HG03342 (cell line): ENCODE data around the gene SKAP1.
"Not testable (repeated sequence)": the region's sequence is repeated elsewhere in the genome, so short reads cannot be mapped to it uniquely, and the experiment has no call there.

ENCODE experiments used
- ATAC-seq: cut with Tn5 transposase; IDR thresholded peaks from one replicate; pipeline ENCODE4 v1.9.1; 2021; ENCODE audit warnings: mild to moderate bottlenecking, moderate library complexity; ENCODE audit not compliant: unreplicated experiment

SKAP1 gene

DNA sequence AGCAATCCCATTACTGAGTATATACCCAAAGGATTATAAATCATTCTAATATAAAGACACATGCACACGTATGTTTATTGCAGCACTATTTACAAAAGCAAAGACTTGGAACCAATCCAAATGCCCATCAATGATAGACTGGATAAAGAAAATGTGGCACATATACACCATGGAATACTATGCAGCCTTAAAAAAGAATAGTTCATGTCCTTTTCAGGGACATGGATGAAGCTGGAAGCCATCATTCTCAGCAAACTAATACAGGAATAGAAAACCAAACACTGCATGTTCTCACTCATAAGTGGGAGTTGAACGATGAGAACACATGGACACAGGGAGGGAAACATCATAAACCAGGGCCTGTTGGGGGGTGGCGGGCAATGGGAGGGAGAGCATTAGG, 19.3 kb upstream of the SKAP1 start:
- ATAC-seq: not testable (repeated sequence)

DNA sequence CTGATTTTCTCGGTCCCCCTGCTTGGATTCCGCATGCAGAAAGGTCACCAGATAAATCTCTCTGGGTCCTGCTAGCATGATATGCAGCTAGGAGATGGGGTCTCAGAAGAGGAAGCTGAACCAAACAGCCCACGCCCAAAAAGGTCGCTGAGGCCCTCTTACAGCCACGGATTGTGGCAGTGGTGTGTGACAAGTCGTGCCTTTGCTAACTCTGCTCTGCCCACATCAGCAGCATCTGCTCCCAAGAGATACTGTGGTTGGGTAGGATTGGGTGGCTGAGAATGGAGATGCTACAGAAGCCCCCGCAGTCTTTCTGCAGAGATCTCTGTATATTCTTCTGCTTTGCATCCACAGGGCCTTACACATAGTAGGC, 15.2 kb upstream of the SKAP1 start:
- ATAC-seq: no peak

DNA sequence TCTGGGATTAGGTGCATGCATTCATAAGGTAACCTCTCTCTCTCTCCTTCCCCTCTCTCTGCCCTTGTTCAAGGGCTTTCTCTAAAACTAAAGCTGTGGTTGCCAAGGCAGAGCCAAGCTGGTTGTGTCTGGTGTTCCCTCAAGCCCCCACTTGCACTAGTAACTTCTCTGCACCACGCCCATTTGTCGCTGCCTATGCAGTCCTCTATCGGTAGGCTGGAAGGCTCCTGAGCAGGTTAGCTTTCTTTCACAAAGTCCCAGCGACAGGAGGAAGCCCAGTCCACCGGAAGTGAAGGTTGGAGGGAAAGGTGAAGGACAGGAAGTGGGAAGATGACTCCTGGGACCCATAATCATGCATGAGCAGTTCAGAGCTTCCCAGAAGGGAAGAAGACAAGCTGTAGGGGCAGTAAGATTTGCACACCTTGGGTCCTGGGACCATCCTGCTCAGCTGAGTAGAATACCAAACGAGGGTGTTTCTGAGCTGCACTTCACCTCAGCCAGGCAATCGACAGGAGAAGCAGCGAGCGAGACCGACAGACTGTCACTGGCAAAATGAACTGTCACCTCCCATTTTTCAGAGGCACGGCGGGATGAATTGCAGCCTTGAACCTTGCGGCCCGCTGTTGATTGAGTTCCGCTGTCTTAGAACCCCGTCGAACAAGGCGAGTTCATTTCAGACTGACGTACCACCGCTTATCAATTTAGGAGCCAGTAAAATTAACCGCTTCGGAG, 14.7 kb upstream of the SKAP1 start:
- ATAC-seq: no peak

DNA sequence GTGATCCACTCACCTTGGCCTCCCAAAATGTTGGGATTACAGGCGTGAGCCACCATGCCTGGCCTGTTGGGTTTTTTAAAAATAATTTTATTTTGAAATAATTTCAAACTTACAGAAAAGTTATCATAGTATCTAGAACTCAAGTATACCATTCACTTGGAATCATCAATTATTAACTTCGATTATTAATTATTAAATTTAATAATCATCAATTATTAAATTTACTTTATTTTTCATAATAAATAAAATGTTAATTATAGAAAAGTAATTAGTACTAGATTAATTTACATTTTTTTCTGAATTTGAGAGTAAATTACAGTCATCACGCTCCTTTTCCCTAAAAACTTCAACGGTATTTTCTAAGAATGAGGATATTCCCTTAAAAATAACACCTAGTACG, 13.7 kb upstream of the SKAP1 start:
- ATAC-seq: no peak

DNA sequence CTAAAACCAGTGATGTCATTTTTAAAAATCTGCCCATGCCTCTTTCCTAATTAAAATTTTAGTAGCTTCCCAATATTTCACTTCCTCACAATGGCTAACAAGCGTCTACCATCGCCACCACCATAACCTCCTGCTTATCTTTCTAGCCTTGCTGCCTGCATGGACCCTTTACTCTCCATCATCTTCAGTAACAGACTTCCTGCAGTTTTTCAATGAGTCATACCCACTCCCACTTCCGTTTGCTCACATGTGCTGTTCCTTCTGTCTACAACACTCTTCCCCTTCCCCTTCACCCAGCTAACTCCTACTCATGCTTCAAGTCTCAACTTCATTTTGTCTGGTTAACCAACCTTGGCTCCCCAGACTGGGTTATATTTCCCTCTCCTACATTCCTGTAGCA, 12.8 kb upstream of the SKAP1 start:
- ATAC-seq: no peak

DNA sequence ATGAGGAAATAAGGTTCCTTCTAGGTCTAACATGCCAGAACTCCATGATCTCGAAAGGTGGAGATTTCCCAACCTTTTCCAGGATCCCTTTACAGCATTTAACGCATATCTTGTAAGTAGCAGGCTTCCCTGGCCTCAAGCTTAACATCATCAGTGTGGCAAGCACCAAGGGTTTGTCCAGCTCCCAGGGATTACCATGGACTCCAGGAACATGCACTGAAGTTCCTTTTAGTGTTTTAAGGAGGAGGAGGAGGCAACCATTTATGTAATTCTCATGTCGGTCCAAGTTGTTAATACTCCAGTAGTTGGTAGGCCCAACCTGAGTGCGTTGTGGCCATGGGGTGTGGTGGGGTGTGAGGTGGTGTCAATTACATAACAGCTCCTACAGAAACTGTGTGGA, 11.8 kb upstream of the SKAP1 start:
- ATAC-seq: no peak

DNA sequence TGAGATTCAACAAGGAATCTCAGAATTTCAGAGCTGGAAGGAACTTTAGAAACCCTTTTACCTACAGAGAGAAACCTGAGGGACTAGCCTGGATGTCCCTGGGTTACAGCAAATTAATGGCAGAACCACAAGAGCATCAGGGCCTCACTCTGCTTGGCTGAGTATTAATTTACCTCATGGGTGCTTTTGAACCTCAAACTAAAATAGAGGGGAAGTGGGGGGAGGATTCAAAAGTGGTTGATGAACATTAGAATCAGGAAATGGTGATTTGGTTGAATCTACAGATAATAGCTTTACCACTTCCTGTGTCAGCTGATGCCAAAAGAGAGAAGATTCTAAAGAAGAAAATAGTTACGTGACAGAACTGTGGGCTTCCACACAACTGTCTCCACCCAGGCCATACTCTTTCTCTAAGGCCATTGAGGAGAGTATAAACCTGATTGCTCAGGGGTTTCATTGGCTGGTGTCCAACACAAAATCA, 11.3 kb upstream of the SKAP1 start:
- peak; percentile 69 for ATAC-seq

DNA sequence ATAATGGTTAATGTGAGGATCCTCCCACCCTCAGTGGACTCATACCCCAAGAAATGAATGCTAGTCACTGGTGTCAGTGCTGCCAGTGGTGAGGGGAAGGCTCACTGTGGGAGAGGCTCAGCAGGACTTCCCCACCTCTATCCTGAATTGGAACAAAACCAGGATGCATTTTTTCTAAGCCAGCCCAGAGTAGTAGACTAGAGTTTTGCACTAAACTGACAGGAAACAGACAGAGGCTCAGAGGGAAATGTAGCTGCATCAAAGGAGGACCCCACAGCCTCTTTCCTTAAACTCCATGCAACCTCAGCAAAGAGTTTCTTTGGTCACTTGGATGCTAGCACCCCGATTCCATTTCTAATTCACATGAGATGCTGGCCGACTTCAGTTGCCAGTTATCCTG, 10.7 kb upstream of the SKAP1 start:
- ATAC-seq: no peak

DNA sequence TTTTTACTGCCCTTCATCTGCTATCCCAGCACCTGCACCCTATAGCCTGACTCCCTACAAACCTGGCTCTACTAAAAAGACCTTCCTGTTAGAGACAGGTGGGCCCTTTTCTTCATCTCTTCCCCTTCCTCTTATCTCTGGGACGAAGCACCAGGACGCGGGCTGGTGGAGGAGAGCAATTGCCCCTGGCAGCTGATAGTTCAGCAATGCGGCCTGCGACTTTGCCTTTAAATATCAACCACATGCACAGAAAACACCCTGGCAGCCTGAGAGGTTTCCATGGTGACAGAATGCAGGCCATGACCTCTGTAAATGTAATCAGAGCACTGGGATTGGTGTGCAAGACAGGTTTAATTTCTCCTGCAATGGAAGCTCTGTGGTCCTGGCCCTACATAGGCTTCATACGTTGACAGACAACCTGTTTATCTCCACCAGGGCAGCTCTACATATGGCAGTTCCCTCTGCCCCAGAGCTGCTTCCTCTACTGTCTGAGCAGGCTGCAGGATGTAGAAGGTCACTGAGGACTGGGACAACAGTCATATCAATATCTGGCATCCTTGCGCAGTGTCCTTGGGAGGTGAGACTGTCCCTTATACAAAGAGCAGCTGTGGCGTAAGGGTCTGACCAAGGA, 10.0 kb upstream of the SKAP1 start:
- no peak for ATAC-seq

DNA sequence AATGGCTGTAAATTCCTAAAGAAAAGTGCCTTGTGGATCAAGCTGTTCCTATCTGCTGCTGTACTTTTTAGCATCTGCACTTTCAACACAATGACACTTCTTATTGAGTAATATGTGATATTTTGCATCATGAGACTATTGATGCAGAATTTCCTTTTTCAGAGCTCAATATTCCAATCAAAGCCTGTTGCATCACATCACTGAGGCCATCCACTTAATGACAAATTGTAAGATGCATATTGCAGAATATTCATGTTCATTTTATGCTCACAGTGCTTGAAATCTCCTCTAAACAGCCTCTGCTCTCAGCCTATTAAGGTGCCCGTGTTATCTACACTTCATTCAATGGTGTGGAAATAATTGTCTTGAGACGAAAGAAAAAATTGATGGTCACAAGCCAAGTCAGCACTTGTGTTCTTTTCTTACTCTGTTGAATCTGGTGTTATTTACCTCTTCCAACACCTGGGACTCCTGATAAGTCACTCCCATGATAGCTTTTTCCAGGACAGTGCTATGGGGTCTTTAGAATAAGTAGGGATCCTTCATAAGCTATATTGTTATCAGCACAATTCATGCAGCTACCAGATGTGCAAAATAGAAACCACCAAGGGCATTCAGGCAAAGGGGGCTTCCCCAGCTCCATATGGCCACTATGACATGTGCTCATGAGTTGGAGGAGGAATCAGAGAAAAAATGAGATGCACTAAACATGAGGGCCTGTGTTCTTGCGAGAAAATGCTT, 9.3 kb upstream of the SKAP1 start:
- no peak for ATAC-seq

DNA sequence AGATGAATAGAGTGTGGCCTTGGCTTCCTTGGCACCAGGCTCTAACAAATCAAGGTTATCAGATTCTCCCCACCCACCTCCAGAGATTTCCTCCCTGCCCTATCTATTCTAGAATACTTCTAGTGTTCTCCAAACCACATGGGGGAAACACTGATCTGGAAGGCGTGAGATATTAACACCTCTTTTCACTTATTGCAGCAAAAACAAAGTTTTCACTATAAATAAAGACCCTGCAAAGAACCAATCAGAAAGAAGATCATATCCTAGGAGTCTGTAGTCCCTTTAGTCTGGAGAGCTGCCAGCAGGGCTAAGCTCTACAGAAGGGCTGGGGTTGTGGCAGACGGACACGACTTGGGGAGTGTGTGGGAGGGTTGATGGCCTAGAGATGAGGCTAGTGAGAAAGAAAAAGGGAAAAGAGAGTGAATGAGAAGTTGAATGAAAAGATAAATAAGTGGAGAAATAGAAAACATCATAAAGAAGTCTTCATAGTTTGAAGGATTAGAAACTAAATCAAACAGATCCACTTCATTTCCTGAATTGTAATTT, 8.6 kb upstream of the SKAP1 start:
- ATAC-seq: no peak

DNA sequence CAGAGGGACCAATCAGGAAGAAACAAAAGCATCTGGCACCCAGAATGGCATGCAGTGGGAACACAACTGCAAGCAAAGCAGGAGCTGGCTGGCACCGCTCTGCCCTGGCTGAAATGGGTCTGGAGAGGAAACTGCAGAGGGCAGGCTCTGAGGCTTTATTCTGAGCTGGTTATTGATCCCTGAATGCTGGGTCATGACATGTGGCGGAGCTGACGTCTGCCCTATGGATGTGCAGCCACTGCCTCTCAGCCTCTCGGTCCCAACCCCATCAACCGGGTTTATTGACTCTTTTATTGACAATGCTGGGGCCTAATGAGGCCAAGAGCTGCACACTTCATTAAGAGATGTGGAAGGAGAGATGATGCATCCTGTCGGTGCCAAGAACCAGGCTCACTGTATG, 3.9 kb upstream of the SKAP1 start:
- ATAC-seq: no peak

DNA sequence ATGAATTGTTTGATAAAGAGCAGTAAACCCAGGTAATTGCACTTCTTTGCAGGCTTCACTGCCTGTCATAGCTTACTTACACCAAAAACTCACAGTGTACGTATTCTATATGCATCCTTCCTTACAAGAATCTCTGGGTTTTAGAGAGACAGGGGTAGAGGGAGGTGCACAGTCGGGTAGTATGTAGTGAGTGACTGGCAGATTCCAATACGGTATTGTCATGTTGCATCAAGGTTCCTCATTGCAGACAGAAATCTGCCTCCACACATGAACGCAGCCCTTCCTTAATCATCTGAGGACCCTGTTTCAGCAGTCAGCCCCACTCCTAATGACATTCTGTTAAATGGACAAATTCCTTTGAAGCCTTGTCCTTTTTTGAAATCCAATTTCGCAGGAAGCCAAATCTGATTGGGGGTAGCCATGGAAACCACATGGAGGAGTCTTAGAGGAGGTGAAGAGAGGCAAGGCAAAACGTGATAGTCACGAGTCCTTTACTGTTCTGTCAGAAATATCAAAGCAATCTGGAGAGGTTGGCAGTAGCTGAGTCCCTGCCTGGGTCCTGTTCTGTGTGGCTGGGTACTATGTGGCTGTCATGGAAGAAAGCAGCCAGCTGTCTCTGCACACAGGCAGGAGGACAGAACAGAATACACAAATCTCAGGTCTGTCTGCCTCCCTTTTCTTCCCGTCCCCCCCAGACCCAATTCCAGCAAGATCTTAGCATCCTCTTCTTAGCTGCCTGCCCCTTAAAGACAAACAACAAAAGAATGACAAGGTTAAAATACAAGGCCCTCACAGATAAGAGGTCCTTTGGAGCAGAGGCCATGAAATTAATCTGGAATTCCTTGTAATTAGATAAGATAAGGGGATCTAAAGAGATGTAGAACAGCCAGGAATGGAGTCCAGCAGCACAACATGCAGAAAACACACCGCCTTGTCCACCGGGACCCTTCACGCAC, 3.1 kb upstream of the SKAP1 start:
- no peak for ATAC-seq

DNA sequence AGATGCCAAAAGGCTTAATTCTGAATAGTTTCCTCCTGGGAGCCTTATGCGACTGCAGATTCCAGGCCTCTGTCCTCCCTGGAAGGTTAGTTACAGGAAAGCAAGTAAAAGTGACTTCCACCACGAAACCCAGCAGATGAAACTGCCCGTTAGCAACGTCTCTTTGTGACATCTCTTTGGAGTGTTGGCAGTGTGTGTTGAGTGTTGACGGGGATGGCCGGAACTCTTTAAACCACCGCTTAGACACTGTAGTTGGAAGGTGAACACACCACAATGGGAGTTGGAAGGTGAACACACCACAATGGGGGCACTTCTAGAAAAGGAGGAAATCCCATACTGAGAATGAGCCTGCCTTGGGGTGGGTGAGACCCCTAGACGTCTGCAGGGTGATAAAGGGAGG, 858 bp downstream of the SKAP1 start:
- ATAC-seq: no peak

DNA sequence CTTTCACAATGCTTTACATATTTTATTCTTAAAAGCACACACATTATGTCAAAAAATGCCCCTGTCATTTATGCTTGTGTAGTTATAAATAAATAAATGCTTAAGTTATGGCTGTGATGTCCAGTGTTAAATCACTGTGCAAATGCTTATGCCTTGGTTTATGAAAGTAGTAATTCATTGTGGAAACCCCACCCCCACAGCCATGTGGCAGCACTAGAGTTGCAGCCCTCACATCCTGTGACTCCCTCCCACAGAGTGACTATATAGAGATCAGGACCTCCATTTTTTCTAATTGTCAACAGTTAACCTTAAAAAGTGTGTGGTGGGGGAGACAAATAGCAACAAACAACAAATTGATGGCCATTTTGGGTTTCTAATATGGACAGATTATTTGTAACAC, 2.4 kb downstream of the SKAP1 start:
- no peak for ATAC-seq

DNA sequence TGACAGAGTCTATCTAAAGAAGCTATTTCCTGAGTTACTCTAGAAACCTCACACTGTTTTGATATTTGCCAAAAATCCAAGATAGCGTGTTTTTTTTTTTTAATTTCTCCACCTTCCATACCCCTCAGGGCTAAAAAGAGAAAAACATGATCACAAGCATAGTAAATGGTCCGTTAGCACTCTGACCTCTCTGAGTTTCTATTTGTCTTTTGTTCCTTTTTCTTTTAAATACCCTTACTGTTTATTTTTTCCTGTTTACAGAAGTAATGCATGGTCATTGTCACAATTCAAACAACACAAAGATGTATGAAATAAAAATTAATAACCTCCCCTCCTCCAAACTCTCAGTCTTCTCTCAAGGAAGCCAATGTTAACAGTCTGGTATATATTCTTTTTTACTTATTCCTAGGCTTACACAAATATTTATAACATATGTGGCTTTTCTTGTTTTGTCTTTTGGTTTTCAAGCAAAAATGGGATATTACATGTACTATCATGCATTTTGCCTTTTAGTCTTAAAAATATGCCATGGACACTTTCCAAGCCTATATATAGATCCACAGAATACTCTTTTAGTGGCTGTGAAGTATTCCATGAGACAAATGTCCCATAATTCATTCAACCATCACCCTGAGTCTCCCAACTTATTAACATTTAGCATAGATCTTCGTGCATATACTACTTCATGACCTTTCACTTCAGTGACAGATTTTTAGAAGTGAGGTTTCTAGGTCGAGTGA, 3.1 kb downstream of the SKAP1 start:
- no peak for ATAC-seq

DNA sequence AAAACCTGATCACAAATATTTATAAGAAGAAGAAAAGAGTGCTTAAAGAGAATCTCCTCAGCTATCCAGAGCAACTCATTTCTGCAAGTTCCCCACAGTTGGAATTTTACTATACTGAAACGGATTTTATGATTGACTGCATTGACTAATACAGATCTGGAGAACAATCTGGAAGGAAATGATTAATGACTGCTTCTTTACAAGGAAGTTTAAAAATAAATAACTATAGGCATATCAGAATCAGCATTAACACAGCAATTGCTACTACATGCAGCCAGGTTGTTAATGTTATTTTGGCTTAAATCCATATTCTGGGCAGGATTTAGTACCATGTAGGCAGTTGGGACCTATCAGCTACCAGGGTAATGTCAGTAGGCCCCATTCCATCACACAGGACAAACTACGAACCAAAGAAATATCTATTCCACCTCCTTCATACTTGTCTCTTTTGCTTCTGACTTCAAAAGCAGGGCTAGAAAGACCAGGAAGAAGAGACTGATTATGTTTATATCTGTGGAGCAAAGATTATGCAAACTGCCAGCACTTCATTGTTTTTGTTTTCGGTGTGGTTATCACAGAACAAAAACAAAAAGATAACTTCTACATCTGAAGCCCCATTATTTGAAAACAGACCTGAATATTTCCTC, 3.9 kb downstream of the SKAP1 start:
- ATAC-seq: no peak

DNA sequence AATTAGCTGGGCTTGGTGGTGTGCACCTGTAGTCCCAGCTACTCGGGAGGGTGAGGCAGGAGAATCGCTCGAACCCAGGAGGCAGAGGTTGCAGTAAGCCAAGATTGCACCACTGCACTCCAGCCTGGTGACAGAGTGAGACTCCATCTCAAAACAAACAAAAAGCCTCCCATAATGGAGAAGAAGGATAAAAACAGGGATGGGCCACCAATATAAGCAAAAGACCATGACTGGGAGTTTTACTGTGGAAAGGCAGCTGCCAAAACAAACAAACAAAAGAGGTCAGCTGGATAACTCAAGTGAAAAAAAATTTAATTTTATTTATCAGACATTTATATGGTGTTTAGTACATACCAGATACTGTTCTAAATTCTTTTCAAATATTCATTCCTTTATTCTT, 8.0 kb downstream of the SKAP1 start:
- not testable (repeated sequence) for ATAC-seq

DNA sequence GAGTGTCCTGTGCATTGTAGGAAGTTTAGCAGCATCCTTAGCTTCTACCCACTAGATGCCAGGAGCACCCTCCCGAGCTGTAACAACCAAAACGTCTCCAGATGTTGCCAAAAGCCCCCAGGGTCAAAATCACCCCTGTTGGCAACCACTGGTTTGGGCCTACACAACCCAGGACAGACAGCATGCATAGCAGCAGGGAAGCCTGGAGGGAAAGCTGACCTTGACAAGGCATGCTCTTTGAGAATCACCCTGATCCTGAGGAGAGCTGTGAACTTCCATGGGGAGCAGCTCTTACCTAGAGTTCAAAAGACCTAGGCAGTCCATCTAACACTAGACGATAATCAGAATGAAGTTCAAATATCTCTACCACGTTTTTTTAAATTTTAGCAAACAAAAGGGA, 9.2 kb downstream of the SKAP1 start:
- ATAC-seq: no peak

DNA sequence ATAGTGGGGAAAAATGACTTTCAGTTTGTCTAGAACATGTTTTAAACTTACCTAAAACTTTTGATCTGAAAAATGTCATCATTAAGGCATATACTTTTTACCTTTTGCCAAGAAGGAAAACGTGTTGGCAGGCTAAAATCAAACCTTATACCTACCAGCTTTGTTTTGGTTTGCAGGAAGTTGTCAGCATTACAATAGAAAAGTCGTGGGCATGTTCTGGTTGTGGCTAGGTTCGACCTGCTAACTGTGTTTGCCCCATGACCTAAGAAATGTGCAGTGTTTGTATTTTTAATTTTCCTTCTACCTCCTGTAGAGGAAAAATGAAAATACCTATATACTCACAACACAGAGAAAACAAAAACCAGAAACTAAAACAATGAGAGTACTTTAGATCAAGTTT, 13.0 kb downstream of the SKAP1 start:
- no peak for ATAC-seq
